Measurements from ENCODE around the gene LSM14B. TPM values are rescaled to one million over a fixed set of nuclear protein-coding genes. Genes with fewer than 3 reads are reported as not detected.

Gene LSM14B
- total RNA-seq, 1 experiment from 2014 or later = 51.3 TPM

DNA sequence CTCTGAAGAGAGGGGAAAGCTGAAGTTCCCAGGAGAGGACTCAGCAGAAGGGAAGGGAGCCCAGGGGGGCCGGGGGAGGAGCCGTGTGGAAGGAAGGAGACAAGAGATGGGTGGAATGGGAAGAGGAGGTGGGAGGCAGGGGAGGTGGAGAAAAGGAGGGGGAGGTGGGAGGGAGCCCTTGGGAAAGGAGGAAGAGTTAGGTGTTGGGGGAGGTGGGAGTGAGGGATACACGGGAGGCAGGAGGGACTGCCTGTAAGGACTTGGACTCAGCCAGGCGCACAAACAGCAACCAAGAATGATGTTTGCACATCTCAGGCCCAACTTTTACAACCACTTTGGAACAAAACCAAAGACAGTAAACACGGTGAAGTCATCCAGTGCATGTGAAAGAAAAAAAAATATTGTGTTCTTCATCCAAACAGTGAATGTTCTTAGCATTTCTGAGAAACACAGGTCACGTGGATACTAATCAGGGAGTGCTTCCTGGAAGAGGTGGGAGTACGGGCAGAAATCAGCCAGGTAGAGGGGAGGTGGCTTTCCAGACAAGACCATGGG lies 17.4 kb upstream of the LSM14B start:
- no peak for ATAC-seq
- BruUV-seq (replicated peaks) = no TSS peak
- POLR2A ChIA-PET = no interaction called here
- no peak overlapping the region for H3K9ac ChIP-seq (ENCODE audit: low read length)
- RAD21 ChIA-PET (ENCODE audit: low non-redundant PET in 1 of 2, low total read pairs in 2 of 2, uncharacterized antibody in 2 of 2, unreplicated experiment in 2 of 2) = no interaction called here
- H2AFZ ChIP-seq (ENCODE audit: low read depth, low read length, poor library complexity, severe bottlenecking) = no peak overlapping the region
- intact Hi-C loops (cut with micrococcal nuclease) = no loop called here
- H3K4me1 ChIP-seq (ENCODE audit: control insufficient read depth in 1 of 2, insufficient read depth in 2 of 2, low read length in 2 of 2) = no peaks in the 10 kb centered on the region
- H3K9me3 ChIP-seq (ENCODE audit: control insufficient read depth in 1 of 2, insufficient read depth in 1 of 2, low read depth in 1 of 2, low read length in 2 of 2) = peaks cover 4 to 11% of the 10 kb centered on the region in 2 experiments; a peak in 3 of 4 replicates
- no peaks in the 10 kb centered on the region for H3K36me3 ChIP-seq (ENCODE audit: control insufficient read depth in 1 of 2, insufficient read depth in 2 of 2, low read length in 2 of 2)
- H3K79me2 ChIP-seq (ENCODE audit: insufficient read depth, low read length) = no peaks in the 10 kb centered on the region
- H3K9me2 ChIP-seq (ENCODE audit: insufficient read depth) = no peaks in the 10 kb centered on the region
- H3K27me3 ChIP-seq (ENCODE audit: insufficient read depth, low read length) = no peaks in the 10 kb centered on the region
- no peaks in the 10 kb centered on the region for H4K20me1 ChIP-seq (ENCODE audit: insufficient read depth)
- CTCF ChIA-PET = no interaction called here
- DNase-seq (ENCODE audit: low read depth, low spot score) = no peak
- TF ChIP-seq, protein P1, sequence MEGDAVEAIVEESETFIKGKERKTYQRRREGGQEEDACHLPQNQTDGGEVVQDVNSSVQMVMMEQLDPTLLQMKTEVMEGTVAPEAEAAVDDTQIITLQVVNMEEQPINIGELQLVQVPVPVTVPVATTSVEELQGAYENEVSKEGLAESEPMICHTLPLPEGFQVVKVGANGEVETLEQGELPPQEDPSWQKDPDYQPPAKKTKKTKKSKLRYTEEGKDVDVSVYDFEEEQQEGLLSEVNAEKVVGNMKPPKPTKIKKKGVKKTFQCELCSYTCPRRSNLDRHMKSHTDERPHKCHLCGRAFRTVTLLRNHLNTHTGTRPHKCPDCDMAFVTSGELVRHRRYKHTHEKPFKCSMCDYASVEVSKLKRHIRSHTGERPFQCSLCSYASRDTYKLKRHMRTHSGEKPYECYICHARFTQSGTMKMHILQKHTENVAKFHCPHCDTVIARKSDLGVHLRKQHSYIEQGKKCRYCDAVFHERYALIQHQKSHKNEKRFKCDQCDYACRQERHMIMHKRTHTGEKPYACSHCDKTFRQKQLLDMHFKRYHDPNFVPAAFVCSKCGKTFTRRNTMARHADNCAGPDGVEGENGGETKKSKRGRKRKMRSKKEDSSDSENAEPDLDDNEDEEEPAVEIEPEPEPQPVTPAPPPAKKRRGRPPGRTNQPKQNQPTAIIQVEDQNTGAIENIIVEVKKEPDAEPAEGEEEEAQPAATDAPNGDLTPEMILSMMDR (IDR thresholded peaks at IDR 0.05 in 2 of 3, conservative IDR thresholded peaks at IDR 0.05 in 1 of 3; ENCODE audit: borderline replicate concordance in 1 of 3, insufficient read depth in 1 of 3, low read depth in 2 of 3, low read length in 2 of 3) = no peak
- TF ChIP-seq EZH2phosphoT487 (IDR thresholded peaks at IDR 0.05; ENCODE audit: borderline replicate concordance) (no peak), CBX3 (IDR thresholded peaks at IDR 0.05; ENCODE audit: low read depth) (no peak), POLR2A (IDR thresholded peaks at IDR 0.05; ENCODE audit: borderline replicate concordance, extremely low read depth, insufficient read depth, insufficient read length) (no peak), EZH2 (IDR thresholded peaks at IDR 0.05) (no peak), ELF1 (IDR thresholded peaks at IDR 0.05; ENCODE audit: borderline replicate concordance, low read depth) (no peak), MAX (IDR thresholded peaks at IDR 0.05) (no peak), RAD21 (IDR thresholded peaks at IDR 0.05; ENCODE audit: low read depth) (no peak), EGR1 (IDR thresholded peaks at IDR 0.05; ENCODE audit: low read depth) (no peak), ZNF274 (IDR thresholded peaks at IDR 0.05; ENCODE audit: low read depth, low read length) (no peak), ZFX (IDR thresholded peaks at IDR 0.05) (no peak), CEBPB (IDR thresholded peaks at IDR 0.05; ENCODE audit: low read depth) (no peak), REST (IDR thresholded peaks at IDR 0.05; ENCODE audit: low read depth) (no peak), SRF (IDR thresholded peaks at IDR 0.05; ENCODE audit: low read depth) (no peak), SP1 (IDR thresholded peaks at IDR 0.05; ENCODE audit: low read depth) (no peak)
- H3K4me2 ChIP-seq (ENCODE audit: low read length) = no peak overlapping the region
- no peak overlapping the region for H3K4me3 ChIP-seq (replicated peaks in 1 of 2; ENCODE audit: low read depth in 1 of 2, low read length in 2 of 2)
- H3K27ac ChIP-seq (ENCODE audit: low read depth, low read length) = no peak overlapping the region
